H1 (cell line): ENCODE measurements around the gene IQCC. TPM values are rescaled to one million over a fixed set of nuclear protein-coding genes. Genes with fewer than 3 reads are reported as not detected.

Experiments
- CTCF ChIA-PET: fragments of 300-600 bp; sonication (Branson Sonifier 250); formaldehyde crosslinking; loops from one replicate; lab custom pipeline; 2021; ENCODE audit not compliant: partially characterized antibody; lab: Charles Lee
- POLR2A ChIA-PET: fragments of 300-600 bp; sonication (Branson Sonifier 250); formaldehyde crosslinking; loops from one replicate; lab custom pipeline; 2021; ENCODE audit warnings: inconsistent platforms; ENCODE audit not compliant: partially characterized antibody; lab: Charles Lee
- DNase-seq, 2 experiments: peaks; one replicate each; pipeline versions ENCODE4 v3.0.0 to v3.0.0-alpha.2; 2010 to 2022; ENCODE audit warnings: low spot score in 2 of 2, low read depth in 1 of 2, mixed read lengths in 1 of 2
- FAIRE-seq: peaks from 2 replicates; lab custom pipeline; 2011; peaks lifted over from hg19 to GRCh38; lab: Jason Lieb, UNC
- H2AFZ ChIP-seq: 2 replicates; pipeline ENCODE4 v1.8.1; 2012; ENCODE audit warnings: low read length, inconsistent platforms
- H2AK5ac ChIP-seq: 2 replicates; pipeline ENCODE4 v1.6.1; 2013; ENCODE audit warnings: low read depth, low read length
- H2BK120ac ChIP-seq: replicated peaks from 2 replicates; pipeline ENCODE3; 2013; ENCODE audit warnings: low read depth, low read length, inconsistent platforms
- H2BK12ac ChIP-seq: 2 replicates; pipeline ENCODE4 v1.6.1; 2013; ENCODE audit warnings: low read depth, low read length
- H2BK15ac ChIP-seq: 2 replicates; pipeline ENCODE4 v1.6.1; 2013; ENCODE audit warnings: low read length
- H2BK20ac ChIP-seq: 2 replicates; pipeline ENCODE4 v1.6.1; 2013; ENCODE audit warnings: low read length
- H2BK5ac ChIP-seq: 2 replicates; pipeline ENCODE4 v1.6.1; 2013; ENCODE audit warnings: low read depth, low read length
- H3K14ac ChIP-seq: 2 replicates; pipeline ENCODE4 v1.6.1; 2013; ENCODE audit warnings: inconsistent platforms; ENCODE audit not compliant: insufficient read length
- H3K18ac ChIP-seq: 2 replicates; pipeline ENCODE4 v1.6.1; 2013; ENCODE audit warnings: low read length; ENCODE audit errors: extremely low read depth
- H3K23ac ChIP-seq: 2 replicates; pipeline ENCODE4 v1.6.1; 2013; ENCODE audit warnings: inconsistent platforms; ENCODE audit not compliant: insufficient read length
- H3K23me2 ChIP-seq: 2 replicates; pipeline ENCODE4 v1.6.1; 2013; ENCODE audit warnings: low read depth, low read length
- H3K27ac ChIP-seq: 2 replicates; pipeline ENCODE4 v1.6.1; 2011; ENCODE audit warnings: low read depth, low read length, inconsistent platforms
- H3K27me3 ChIP-seq, 4 experiments: replicated peaks in 1 of 4; 1 replicate in 1 of 4; 2 replicates in 3 of 4; pipeline versions ENCODE4 v1.6.1 to v1.8.1; 2011 to 2013; ENCODE audit warnings: low read length in 3 of 4, mild to moderate bottlenecking in 3 of 4, inconsistent platforms in 2 of 4, mixed read lengths in 2 of 4, moderate library complexity in 1 of 4; ENCODE audit not compliant: control insufficient read depth in 3 of 4, insufficient read depth in 3 of 4; ENCODE audit errors: extremely low read depth in 1 of 4
- H3K36me3 ChIP-seq, 4 experiments: 2 replicates each; pipeline versions ENCODE4 v1.6.1 to v1.8.1; 2011 to 2013; ENCODE audit warnings: mild to moderate bottlenecking in 4 of 4, low read length in 3 of 4, moderate library complexity in 2 of 4, control low read depth in 1 of 4, inconsistent platforms in 1 of 4; ENCODE audit not compliant: insufficient read depth in 4 of 4, control insufficient read depth in 2 of 4
- H3K4ac ChIP-seq: replicated peaks from 2 replicates; pipeline ENCODE3; 2013; ENCODE audit warnings: low read length, low read depth, mixed read lengths, inconsistent platforms; ENCODE audit not compliant: insufficient read length
- H3K4me1 ChIP-seq, 4 experiments: replicated peaks in 1 of 4; 1 replicate in 1 of 4; 2 replicates in 3 of 4; pipeline versions ENCODE4 v1.6.1 to v1.8.1; 2011 to 2013; ENCODE audit warnings: low read length in 3 of 4, inconsistent platforms in 2 of 4, mixed read lengths in 1 of 4; ENCODE audit not compliant: insufficient read depth in 4 of 4, control insufficient read depth in 3 of 4
- H3K4me2 ChIP-seq, 2 experiments: 2 replicates each; pipeline versions ENCODE4 v1.6.1 to v1.8.1; 2011 to 2013; ENCODE audit warnings: low read depth in 2 of 2, low read length in 2 of 2, control low read depth in 1 of 2, inconsistent platforms in 1 of 2, mild to moderate bottlenecking in 1 of 2; ENCODE audit not compliant: insufficient read depth in 1 of 2
- H3K4me3 ChIP-seq, 4 experiments: fragments of 200-600, 300-600 bp in 1 of 4; sonication (generic), shearing (Covaris generic), sonication (Bioruptor Twin) in 1 of 4; 2 replicates each; pipeline versions ENCODE4 v1.5.1 to v1.8.1; 2011 to 2016; ENCODE audit warnings: low read length in 4 of 4, low read depth in 3 of 4, control low read depth in 2 of 4, inconsistent platforms in 2 of 4, mild to moderate bottlenecking in 2 of 4, mixed read lengths in 1 of 4, moderate library complexity in 1 of 4; ENCODE audit not compliant: insufficient read depth in 2 of 4; ENCODE audit errors: extremely low read depth in 1 of 4
- H3K56ac ChIP-seq: replicated peaks from 2 replicates; pipeline ENCODE3; 2013; ENCODE audit warnings: low read depth, mild to moderate bottlenecking, mixed read lengths, low read length, inconsistent platforms; ENCODE audit not compliant: insufficient read length
- H3K79me1 ChIP-seq: 2 replicates; pipeline ENCODE4 v1.6.1; 2013; ENCODE audit warnings: low read depth, low read length, control low read depth
- H3K79me2 ChIP-seq, 2 experiments: 2 replicates each; pipeline versions ENCODE4 v1.6.1 to v1.8.1; 2012 to 2013; ENCODE audit warnings: low read length in 2 of 2, mild to moderate bottlenecking in 2 of 2, inconsistent platforms in 1 of 2; ENCODE audit not compliant: insufficient read depth in 2 of 2, control insufficient read depth in 1 of 2
- H3K9ac ChIP-seq, 4 experiments: replicated peaks in 1 of 4; 1 replicate in 1 of 4; 2 replicates in 3 of 4; pipeline versions ENCODE4 v1.6.1 to v1.8.1; 2011 to 2013; ENCODE audit warnings: low read depth in 3 of 4, low read length in 3 of 4, control low read depth in 2 of 4, mild to moderate bottlenecking in 2 of 4, moderate library complexity in 2 of 4, inconsistent platforms in 1 of 4; ENCODE audit errors: extremely low read depth in 1 of 4
- H3K9me3 ChIP-seq, 2 experiments: 2 replicates each; pipeline versions ENCODE4 v1.6.1 to v1.8.1; 2012 to 2013; ENCODE audit warnings: mild to moderate bottlenecking in 2 of 2, moderate library complexity in 2 of 2, control low read depth in 1 of 2, inconsistent platforms in 1 of 2, low read depth in 1 of 2, low read length in 1 of 2, mixed read lengths in 1 of 2; ENCODE audit not compliant: insufficient read depth in 2 of 2
- H4K20me1 ChIP-seq, 2 experiments: replicated peaks in 1 of 2; 2 replicates each; pipeline versions ENCODE3 to v1.8.1; 2011 to 2013; ENCODE audit warnings: inconsistent platforms in 2 of 2, low read length in 2 of 2, mild to moderate bottlenecking in 1 of 2; ENCODE audit not compliant: insufficient read depth in 2 of 2, control insufficient read depth in 1 of 2
- H4K5ac ChIP-seq: 2 replicates; pipeline ENCODE4 v1.6.1; 2013; ENCODE audit warnings: low read length, low read depth, mixed read lengths, inconsistent platforms; ENCODE audit not compliant: insufficient read length
- H4K8ac ChIP-seq: 2 replicates; pipeline ENCODE4 v1.8.0; 2013; ENCODE audit warnings: mild to moderate bottlenecking, moderate library complexity, low read length, inconsistent platforms; ENCODE audit not compliant: insufficient read depth; ENCODE audit errors: extremely low read depth
- H4K91ac ChIP-seq: replicated peaks from 2 replicates; pipeline ENCODE3; 2013; ENCODE audit warnings: low read length, mixed read lengths, inconsistent platforms; ENCODE audit not compliant: insufficient read length
- BCL11A ChIP-seq, 2 experiments: IDR thresholded peaks; one replicate each; pipeline ENCODE4 v1.6.1; 2011; ENCODE audit warnings: low read depth in 2 of 2, low read length in 2 of 2, mild to moderate bottlenecking in 2 of 2
- CBX5 ChIP-seq: fragments of 300-800, 300-1000 bp; sonication (generic); IDR thresholded peaks from 2 replicates; pipeline ENCODE4 v1.7.1; 2016; ENCODE audit warnings: antibody characterized with exemption, low read length, low read depth
- CEBPB ChIP-seq: IDR thresholded peaks from 2 replicates; pipeline ENCODE4 v1.6.1; 2012; ENCODE audit warnings: low read depth, low read length
- CREB1 ChIP-seq: IDR thresholded peaks from 2 replicates; pipeline ENCODE4 v1.6.1; 2012; ENCODE audit warnings: inconsistent platforms
- GABPA ChIP-seq: IDR thresholded peaks from 2 replicates; pipeline ENCODE4 v1.6.1; 2011; ENCODE audit warnings: mild to moderate bottlenecking, low read length, moderate library complexity, borderline replicate concordance; ENCODE audit not compliant: insufficient read depth
- HDAC6 ChIP-seq: IDR thresholded peaks from one replicate; pipeline ENCODE4 v1.7.1; 2012; ENCODE audit warnings: low read depth, mild to moderate bottlenecking, inconsistent platforms, low read length, moderate library complexity
- POLR2AphosphoS5 ChIP-seq: IDR thresholded peaks from 2 replicates; pipeline ENCODE4 v1.6.1; 2011; ENCODE audit warnings: low read depth, low read length
- POU5F1 ChIP-seq: IDR thresholded peaks from 2 replicates; pipeline ENCODE4 v1.6.1; 2011; ENCODE audit warnings: low read depth, mild to moderate bottlenecking, low read length, moderate library complexity
- SAP30 ChIP-seq: fragments of 300-600 bp; sonication (generic); IDR thresholded peaks from 2 replicates; pipeline ENCODE4 v1.7.1; 2012; ENCODE audit warnings: low read length, moderate library complexity, mild to moderate bottlenecking, inconsistent platforms; ENCODE audit not compliant: insufficient read depth, insufficient replicate concordance
- SP1 ChIP-seq: IDR thresholded peaks from 2 replicates; pipeline ENCODE4 v1.6.1; 2011; ENCODE audit warnings: low read depth, low read length
- SP2 ChIP-seq: IDR thresholded peaks from 2 replicates; pipeline ENCODE4 v1.6.1; 2012; ENCODE audit warnings: mild to moderate bottlenecking, low read length, inconsistent platforms
- SUZ12 ChIP-seq: fragments of 200-600 bp; sonication (generic); IDR thresholded peaks from 2 replicates; pipeline ENCODE4 v1.6.1; 2012; ENCODE audit warnings: mild to moderate bottlenecking, inconsistent platforms, low read length, moderate library complexity, mixed read lengths
- ZNF274 ChIP-seq: IDR thresholded peaks from 2 replicates; pipeline ENCODE4 v1.7.0; 2012; ENCODE audit warnings: low read length, borderline replicate concordance; ENCODE audit errors: extremely low read depth
- WGBS, 2 experiments: shearing (Covaris generic) in 1 of 2; methylation state at CpG; one replicate each; pipeline versions ENCODE4 v1.1.6 to v1.1.7; 2013 to 2015; ENCODE audit warnings: low lambda C conversion rate in 2 of 2, mixed read lengths in 2 of 2, inconsistent platforms in 1 of 2, low coverage in 1 of 2, missing lambda C conversion rate in 1 of 2; ENCODE audit not compliant: insufficient replicate concordance in 2 of 2, insufficient coverage in 1 of 2, insufficient read length in 1 of 2; ENCODE audit errors: extremely low coverage in 1 of 2, missing lambda C conversion rate in 1 of 2; 5-methylcytosine and 5-hydroxymethylcytosine counted together
- polyA plus RNA-seq, 7 experiments: library from polyadenylated mRNA; depleted of rRNA in 3 of 7; stranded (reverse) in 5 of 7; unstranded in 2 of 7; fragments of >200 nt in 5 of 7; fragments of 200-250 nt in 2 of 7; gene quantifications; 1 replicate in 5 of 7; 2 replicates in 1 of 7; 4 replicates in 1 of 7; pipeline versions ENCODE4 v1.2.1 to v1.2.3, GENCODE V29; 2011 to 2013; ENCODE audit warnings: missing spikeins in 2 of 7, mixed read lengths in 2 of 7
- total RNA-seq: library from RNA; stranded (reverse); fragmentation: NEBNext Ultra II Directional; extraction: Animal tissue kit (Norgen Biotek cat#: 25700); gene quantifications from 2 replicates; pipeline ENCODE4 v1.2.1, GENCODE V29; 2021

Gene IQCC
- total and polyA plus RNA-seq, 2 of the 8 experiments (the other 6 are each of a cell fraction or from before 2014, with no cell fraction given) = 2.5 to 4.2 TPM

DNA sequence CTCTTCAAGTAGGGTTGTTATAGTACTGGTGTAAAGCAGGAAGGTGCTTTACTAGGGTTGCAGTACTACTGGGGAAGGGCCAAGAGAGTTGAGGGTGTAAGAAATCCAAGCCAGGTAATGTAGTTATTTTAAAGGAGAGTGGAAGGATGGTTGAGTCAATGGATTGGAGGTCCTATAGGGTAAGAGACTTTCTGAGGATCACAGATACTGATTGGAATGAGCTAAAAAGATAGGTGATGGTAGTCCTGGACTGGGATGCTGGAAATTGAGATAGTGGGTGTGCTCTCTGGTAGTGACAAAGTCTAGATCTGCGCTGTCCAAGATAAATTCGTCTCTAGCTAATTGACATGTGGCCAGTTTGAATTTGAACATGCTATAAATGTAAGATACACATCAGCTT, 19.0 kb upstream of the IQCC start:
- Histone ChIP-seq H3K79me1 (peaks cover 2% of the 10 kb centered on the region; the same call in 1 of the 2 replicates), H3K23ac (no peak overlapping the region), H4K91ac (no peak overlapping the region), H3K56ac (no peak overlapping the region), H3K4me1 (no peaks in the 10 kb centered on the region; a peak in 2 of 7 replicates), H3K14ac (no peak overlapping the region), H2BK120ac (no peak overlapping the region), H2BK15ac (no peak overlapping the region; the same call in 1 of the 2 replicates), H3K23me2 (no peaks in the 10 kb centered on the region), H3K4ac (no peak overlapping the region), H3K27ac (no peak overlapping the region), H2BK20ac (no peak overlapping the region), H3K4me2 (no peak overlapping the region), H3K4me3 (no peak overlapping the region), H4K20me1 (peaks cover 4 to 11% of the 10 kb centered on the region in 2 experiments), H2AFZ (no peak overlapping the region), H2AK5ac (no peak overlapping the region), H3K36me3 (peaks cover 37 to 79% (median 69%) of the 10 kb centered on the region in 4 experiments), H3K9me3 (no peaks in the 10 kb centered on the region), H3K18ac (no peak overlapping the region), H2BK12ac (no peak overlapping the region), H3K27me3 (no peaks in the 10 kb centered on the region), H4K8ac (no peak overlapping the region), H3K79me2 (peaks cover 7 to 30% of the 10 kb centered on the region in 2 experiments), H3K9ac (no peak overlapping the region), H2BK5ac (0 out of 2 replicates have a peak overlapping the region, but pooled peaks have one; percentile 68), H4K5ac (no peak overlapping the region)
- ChIA-PET POLR2A (interaction anchor here (0.6 to 21.3 kb wide), 9 partner anchors 2 to 150 kb away, joined by 3 to 332 read pairs (median 3); partner anchors contain the start of genes CCDC28B, IQCC, MARCKSL1 and TXLNA), CTCF (no interaction called here)
- FAIRE-seq (no peak), DNase-seq (no peak)
- 98% methylated on average over 2 of the region's 2 CpGs; no CpG with 5 or more reads in 1 of the 2 experiments for WGBS, 2 experiments
- TF ChIP-seq CREB1 = no peak
- TF ChIP-seq BCL11A (IDR thresholded peaks at IDR 0.05; ENCODE audit: low read depth in 2 of 2, low read length in 2 of 2) = no peak
- no peak for TF ChIP-seq GABPA
- no peak for TF ChIP-seq CBX5
- TF ChIP-seq POLR2AphosphoS5 = no peak
- TF ChIP-seq CEBPB = no peak
- no peak for TF ChIP-seq HDAC6
- TF ChIP-seq SP2 = no peak
- no peak for TF ChIP-seq POU5F1
- no peak for TF ChIP-seq SUZ12
- TF ChIP-seq SAP30 = no peak
- no peak for TF ChIP-seq ZNF274
- TF ChIP-seq SP1 = no peak
